ENCODE measurements around the gene PAK3.

PAK3 gene

GRCh38 chrX:111133389-111133788 lies 37.4 kb downstream of the PAK3 start:
- DNase-seq = no peak

- DNase-seq = no peak
Observed at GRCh38 chrX:111145878-111146277, 49.9 kb downstream of the PAK3 start.

- no peak for DNase-seq
Observed at GRCh38 chrX:111151764-111152163, 55.8 kb downstream of the PAK3 start.

- no peak for DNase-seq
Observed at GRCh38 chrX:111159232-111159631, 63.2 kb downstream of the PAK3 start.

- DNase-seq = no peak
Observed at GRCh38 chrX:111164728-111165127, 68.7 kb downstream of the PAK3 start.

GRCh38 chrX:111165902-111166301 lies 69.9 kb downstream of the PAK3 start:
- DNase-seq = no peak

- no peak for DNase-seq
Observed at GRCh38 chrX:111167334-111167733, 71.3 kb downstream of the PAK3 start.

GRCh38 chrX:111168314-111168713 lies 72.3 kb downstream of the PAK3 start:
- DNase-seq = peak; percentile 14

GRCh38 chrX:111169141-111169540 lies 73.2 kb downstream of the PAK3 start:
- DNase-seq = no peak

- DNase-seq = no peak
Observed at GRCh38 chrX:111170017-111170416, 74.0 kb downstream of the PAK3 start.

- DNase-seq = no peak
Observed at GRCh38 chrX:111180750-111181240, 84.8 kb downstream of the PAK3 start.

GRCh38 chrX:111181951-111182350 lies 86.0 kb downstream of the PAK3 start:
- no peak for DNase-seq

GRCh38 chrX:111182997-111183396 lies 87.0 kb downstream of the PAK3 start:
- no peak for DNase-seq

GRCh38 chrX:111191598-111191997 lies 95.6 kb downstream of the PAK3 start:
- DNase-seq = no peak

GRCh38 chrX:111199505-111199904 lies 103.5 kb downstream of the PAK3 start:
- DNase-seq = no peak

GRCh38 chrX:111200327-111200726 lies 104.3 kb downstream of the PAK3 start:
- DNase-seq = no peak

GRCh38 chrX:111207851-111208250 lies 111.9 kb downstream of the PAK3 start:
- DNase-seq = no peak

GRCh38 chrX:111216293-111216801 lies 120.4 kb downstream of the PAK3 start:
- no peak for DNase-seq

- peak; percentile 31 for DNase-seq
Observed at GRCh38 chrX:111244235-111244750, 148.3 kb downstream of the PAK3 start.

GRCh38 chrX:111254896-111255693 lies 159.1 kb downstream of the PAK3 start:
- no peak for DNase-seq

- DNase-seq = no peak
Observed at GRCh38 chrX:111257733-111258132, 161.7 kb downstream of the PAK3 start.

- DNase-seq = no peak
Observed at GRCh38 chrX:111259559-111259958, 163.6 kb downstream of the PAK3 start.

- no peak for DNase-seq
Observed at GRCh38 chrX:111260451-111260850, 164.5 kb downstream of the PAK3 start.

GRCh38 chrX:111262086-111262485 lies 166.1 kb downstream of the PAK3 start:
- DNase-seq = no peak

Measured in NCI-H2227 treated with DMSO at 0.1 percent for 48 hours (cell line).